Stimulated activated CD8-positive, alpha-beta memory T cell treated with anti-CD3 and anti-CD28 coated beads, Interleukin-2, amount 100 ng/mL, for 48 hours (primary cell): ENCODE data around the gene TLE3.
"Not testable (repeated sequence)": the region's sequence is repeated elsewhere in the genome, so short reads cannot be mapped to it uniquely, and the experiment has no call there.

Experiments
- DNase-seq, 2 donors: peaks; one replicate each; pipeline ENCODE4 v3.0.0-alpha.2; 2020; ENCODE audit warnings: low read depth in 2 of 2

Gene TLE3

GRCh38 chr15:70126362-70126761, 28.6 kb upstream of the TLE3 start:
- no peak for DNase-seq

DNA sequence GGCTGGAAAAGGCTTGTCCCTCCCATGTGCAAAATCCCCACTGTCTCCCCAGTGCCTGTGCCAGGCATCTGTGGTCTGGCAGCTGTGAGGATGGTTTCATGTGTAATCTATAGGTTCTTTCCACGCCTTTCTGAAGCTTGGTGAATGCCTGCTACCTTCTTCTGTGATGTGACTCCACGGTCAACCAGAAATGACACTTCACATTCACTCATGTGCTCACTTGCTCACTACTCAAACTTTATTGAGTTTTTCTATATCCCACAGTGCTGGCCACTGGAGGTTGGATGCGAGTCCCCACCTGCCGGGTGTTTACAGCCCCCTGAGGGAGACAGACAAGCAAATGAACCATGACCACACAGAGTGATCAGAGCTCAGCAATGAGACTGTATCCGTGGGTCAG, 27.9 kb upstream of the TLE3 start:
- DNase-seq, result no peak

- DNase-seq, result no peak
Measured at GRCh38 chr15:70121624-70122302, 24.0 kb upstream of the TLE3 start.

- no peak for DNase-seq
Measured at GRCh38 chr15:70120958-70121623, 23.4 kb upstream of the TLE3 start.

DNA sequence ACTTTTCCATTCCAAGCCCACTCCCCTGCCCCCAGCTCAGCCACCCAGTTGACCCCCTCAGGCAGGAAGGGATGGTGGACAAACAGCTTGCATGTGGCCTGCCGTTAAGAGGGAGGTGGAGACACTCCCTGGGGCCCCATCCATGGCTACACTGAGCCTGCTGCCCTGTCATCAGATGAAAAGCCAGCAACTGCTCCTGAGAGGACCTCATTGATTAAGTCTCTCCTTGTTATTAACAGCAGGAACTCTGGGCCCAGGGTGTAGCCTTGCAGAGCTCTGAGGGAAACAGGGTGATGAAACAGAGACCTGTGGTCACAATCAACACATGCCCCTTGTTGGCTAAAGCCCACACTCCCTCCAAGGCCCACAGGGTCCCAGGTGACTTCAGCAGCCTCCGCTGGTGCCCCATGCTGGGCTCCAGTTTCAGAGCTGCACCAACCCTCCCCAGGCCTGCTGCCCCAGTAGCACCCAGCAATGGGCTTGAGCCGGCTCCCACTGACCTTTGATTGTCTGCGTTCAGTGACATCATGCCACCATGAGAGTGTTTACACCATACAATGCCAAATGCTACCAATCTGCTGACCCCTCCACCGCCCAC, 22.3 kb upstream of the TLE3 start:
- no peak for DNase-seq

DNA sequence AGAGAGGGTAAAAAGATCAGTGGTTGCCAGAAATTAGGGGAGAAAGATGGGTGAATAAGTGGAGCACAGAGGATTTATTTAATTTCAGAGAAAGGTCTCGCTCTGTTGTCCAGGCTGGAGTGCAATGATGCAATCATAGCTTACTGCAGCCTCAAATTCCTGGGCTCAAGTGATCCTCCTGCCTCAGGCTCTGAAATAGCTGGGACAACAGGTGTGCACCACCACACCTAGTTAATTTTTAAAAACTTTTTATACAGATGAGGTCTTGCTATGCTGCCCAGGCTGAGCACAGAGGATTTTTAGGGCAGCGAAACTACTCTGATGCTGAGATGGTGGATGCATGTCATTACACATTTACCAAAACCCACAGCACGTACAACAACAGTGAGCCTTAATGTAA, 20.9 kb upstream of the TLE3 start:
- DNase-seq, result no peak

DNA sequence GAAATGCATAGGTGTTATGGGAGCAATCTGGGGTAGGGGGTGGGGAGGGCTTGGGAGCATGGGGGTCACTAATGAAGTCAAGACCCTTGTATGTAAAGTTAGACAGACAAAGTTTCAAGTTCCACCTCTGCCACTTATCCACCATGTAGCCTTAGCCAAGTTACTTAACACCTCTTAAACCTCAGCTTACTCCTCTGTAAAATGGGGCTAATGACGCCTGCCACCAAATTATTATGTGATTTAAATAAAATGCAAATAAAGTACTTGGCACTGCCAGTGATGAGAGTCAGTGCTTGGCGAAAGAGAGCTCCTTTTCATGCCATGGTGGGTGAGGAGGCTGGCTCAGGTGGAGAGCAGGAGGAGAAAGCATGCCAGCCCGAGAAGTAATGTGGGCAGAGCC, 18.6 kb upstream of the TLE3 start:
- no peak for DNase-seq

GRCh38 chr15:70114221-70114620, 16.5 kb upstream of the TLE3 start:
- DNase-seq, result no peak

GRCh38 chr15:70113304-70113700, 15.6 kb upstream of the TLE3 start:
- no peak for DNase-seq

GRCh38 chr15:70112572-70113303, 15.0 kb upstream of the TLE3 start:
- DNase-seq, result not testable (repeated sequence)

- no peak for DNase-seq
Measured at GRCh38 chr15:70112074-70112395, 14.3 kb upstream of the TLE3 start.

- no peak for DNase-seq
Measured at GRCh38 chr15:70111203-70112073, 13.7 kb upstream of the TLE3 start.

DNA sequence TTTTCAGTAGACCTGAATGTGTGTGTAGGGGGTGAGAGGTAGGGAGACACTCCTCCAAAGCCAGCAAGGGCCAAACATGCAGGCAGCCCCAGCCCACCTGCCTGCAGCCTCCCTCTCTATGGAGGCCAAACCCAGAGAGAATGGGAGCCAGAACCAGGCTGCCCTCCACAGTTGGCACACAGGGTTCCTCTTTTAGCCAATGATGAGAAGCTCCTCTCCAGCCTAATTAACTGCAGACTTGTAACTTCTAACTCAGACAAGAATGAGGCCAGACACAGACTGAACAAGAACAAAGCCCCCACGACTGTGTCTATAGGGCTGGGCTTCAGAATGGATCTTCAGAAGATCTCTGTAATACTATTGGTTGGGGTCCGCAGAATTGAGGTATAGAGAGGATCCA, 12.3 kb upstream of the TLE3 start:
- no peak for DNase-seq

DNA sequence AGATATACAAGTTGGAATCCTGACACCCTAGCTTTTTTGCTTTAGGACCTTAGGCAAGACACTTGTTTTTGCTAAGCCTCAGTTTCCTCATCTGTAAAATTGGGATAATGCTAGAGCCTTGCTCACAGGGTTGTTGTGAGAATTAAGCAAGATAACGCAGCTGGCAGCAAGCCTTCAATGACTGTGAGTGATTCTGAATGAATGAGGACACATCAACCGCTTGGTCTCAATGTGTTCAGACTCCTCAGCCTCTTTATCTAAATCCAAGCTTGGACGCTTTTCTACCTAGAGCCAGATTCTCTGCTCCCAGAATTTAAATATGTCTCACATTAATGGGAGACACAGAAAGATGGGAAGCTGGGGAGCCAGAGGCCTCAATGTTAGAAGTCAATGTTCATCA, 11.8 kb upstream of the TLE3 start:
- DNase-seq, result no peak

DNA sequence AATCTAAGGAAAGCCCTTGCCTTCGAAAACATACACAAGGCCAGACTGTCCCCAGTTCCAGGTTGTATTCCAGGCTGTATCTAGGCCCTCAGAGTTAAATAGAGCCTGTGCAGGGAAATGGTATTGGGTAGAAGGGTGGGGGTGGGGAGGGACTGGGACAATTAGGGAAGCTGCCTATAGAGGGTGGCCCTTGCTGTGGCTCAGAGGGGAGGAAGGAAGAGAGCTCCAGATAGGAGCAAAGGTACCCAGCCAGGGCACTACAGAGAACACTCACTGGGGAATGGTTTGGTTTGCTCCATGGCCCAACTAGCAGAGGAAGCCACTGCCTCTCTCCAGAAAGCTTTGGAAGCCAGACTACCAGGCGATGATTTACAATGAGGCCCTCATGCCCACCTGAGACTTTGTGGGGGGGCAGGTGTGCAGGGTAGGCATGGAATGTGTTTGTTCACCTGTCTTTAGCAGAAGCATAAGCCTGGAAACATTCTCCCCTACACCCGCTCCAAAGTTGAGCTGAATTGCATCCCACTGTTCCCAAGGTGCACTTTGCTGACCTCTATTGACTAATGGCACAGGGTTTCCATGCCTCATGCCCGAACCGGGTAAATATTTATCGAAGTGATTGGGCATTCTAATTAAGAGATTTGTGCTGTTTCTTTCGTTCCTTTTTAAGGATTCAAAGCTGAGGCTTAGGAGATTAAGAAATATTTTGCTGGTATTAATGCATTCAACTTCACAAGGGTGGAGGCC, 6.3 kb upstream of the TLE3 start:
- no peak for DNase-seq

DNA sequence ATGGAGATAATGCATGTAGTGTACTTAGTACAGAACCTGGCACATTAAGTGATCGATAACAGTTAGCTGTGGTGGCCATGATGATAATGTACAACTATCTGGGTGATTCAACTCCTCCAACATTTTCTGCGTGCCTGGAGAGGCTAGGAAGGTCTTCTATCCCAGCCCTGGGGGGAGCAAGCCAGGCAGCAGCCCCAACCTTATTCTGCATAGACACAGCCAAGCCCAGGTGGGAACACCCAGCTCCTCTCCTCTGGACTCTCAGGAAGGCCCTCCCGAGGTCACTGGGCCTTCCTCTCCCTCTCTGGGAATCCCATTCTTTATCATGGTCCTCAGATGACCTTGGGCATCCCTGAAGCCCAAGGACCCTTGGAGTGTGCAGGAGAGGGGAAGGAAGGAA, 5.1 kb upstream of the TLE3 start:
- DNase-seq, result no peak

DNA sequence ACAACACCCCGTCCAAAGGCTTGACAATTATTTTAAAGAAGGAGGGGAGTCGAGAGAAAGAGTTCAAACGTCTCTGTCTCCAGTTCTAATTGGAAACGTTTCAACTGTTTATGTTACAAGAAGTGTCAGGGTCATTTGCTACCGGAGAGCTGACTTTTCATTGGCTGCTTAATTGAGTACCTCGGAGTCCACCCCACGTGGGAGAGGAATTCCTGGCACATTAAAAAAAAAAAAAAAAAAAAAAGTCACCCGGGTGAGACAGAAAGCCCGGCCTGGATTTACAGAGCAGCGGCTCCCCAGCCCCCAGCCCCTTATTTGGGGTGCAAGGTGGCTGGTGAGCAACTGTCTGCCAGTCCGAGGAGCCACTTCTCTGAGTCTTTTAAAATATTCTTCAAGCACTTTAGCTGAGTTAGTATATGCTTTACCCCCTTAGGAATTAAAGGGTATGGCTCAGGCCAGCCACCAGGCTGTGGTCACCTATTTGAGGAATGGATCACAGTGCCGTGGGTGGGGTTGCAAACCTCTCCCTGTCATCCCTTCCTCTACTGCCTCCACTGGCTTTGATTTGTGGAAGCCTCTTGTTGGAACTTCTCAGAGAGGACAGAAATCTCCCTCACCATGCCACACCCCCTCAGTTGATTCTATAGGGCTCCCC, 3.9 kb upstream of the TLE3 start:
- no peak for DNase-seq

GRCh38 chr15:70100474-70101341, 3.0 kb upstream of the TLE3 start:
- DNase-seq, result peak in 1 of 2 donors; percentile 52

GRCh38 chr15:70099967-70100473, 2.3 kb upstream of the TLE3 start:
- no peak for DNase-seq
